Peyer's patch (tissue), 4 donors: Measurements from ENCODE around the gene RECK. TPM values are rescaled to one million over a fixed set of nuclear protein-coding genes. Genes with fewer than 3 reads are reported as not detected.

ENCODE experiments used
- DNase-seq, 3 donors: peaks; one replicate each; pipeline ENCODE4 v3.0.0-alpha.2; 2017 to 2019
- H3K27ac ChIP-seq, 4 donors: fragments of 200-600 bp; sonication (generic); one replicate each; pipeline ENCODE4 v1.5.1; 2016 to 2019
- H3K27me3 ChIP-seq, 2 donors: fragments of 200-600 bp; sonication (generic); one replicate each; pipeline ENCODE4 v1.5.1; 2019
- H3K36me3 ChIP-seq, 3 donors: fragments of 200-600 bp; sonication (generic); one replicate each; pipeline ENCODE4 v1.5.1; 2016 to 2019
- H3K4me1 ChIP-seq, 4 donors: fragments of 200-600 bp; sonication (generic); one replicate each; pipeline ENCODE4 v1.5.1; 2016 to 2019
- H3K4me3 ChIP-seq, 4 donors: fragments of 200-600 bp; sonication (generic); 1 replicate in 3 of 4; 2 replicates in 1 of 4; pipeline ENCODE4 v1.5.1; 2016 to 2019; ENCODE audit warnings: mild to moderate bottlenecking in 1 of 4
- H3K9me3 ChIP-seq, 4 donors: fragments of 200-600 bp; sonication (generic); one replicate each; pipeline ENCODE4 v1.5.1; 2016 to 2019; ENCODE audit warnings: mild to moderate bottlenecking in 1 of 4
- CTCF ChIP-seq, 6 experiments: fragments of 450-650 bp in 4 of 6; fragments of 200-600 bp in 2 of 6; sonication (generic) in 1 of 6; IDR thresholded peaks; one replicate each; pipeline ENCODE4 v1.5.1; 2017 to 2019; ENCODE audit warnings: antibody characterized with exemption in 6 of 6, mild to moderate bottlenecking in 3 of 6, moderate library complexity in 1 of 6
- POLR2A ChIP-seq, 2 donors: fragments of 450-650 bp; IDR thresholded peaks; one replicate each; pipeline ENCODE4 v1.5.1; 2017; ENCODE audit warnings: antibody characterized with exemption in 2 of 2, mild to moderate bottlenecking in 2 of 2, moderate library complexity in 2 of 2
- total RNA-seq, 4 donors: library from RNA; depleted of rRNA; stranded (reverse); fragments of >200 nt; gene quantifications; one replicate each; pipeline ENCODE4 v1.1.0, GENCODE V29; 2016

Gene RECK
- total RNA-seq, 4 donors from 2014 or later, result 1.9 to 8.3 (median 5.9) TPM

- Histone ChIP-seq H3K36me3 (no peaks in the 10 kb centered on the region), H3K9me3 (no peaks in the 10 kb centered on the region), H3K27ac (peak overlapping the region; percentile 79 to 85 (median 82)), H3K4me1 (peaks cover 9 to 70% (median 24%) of the 10 kb centered on the region in 4 donors), H3K27me3 (no peaks in the 10 kb centered on the region), H3K4me3 (peak overlapping the region; percentile 9 to 38 (median 28))
- TF ChIP-seq CTCF (IDR thresholded peaks at IDR 0.05) (peak in 1 of 6 experiments; percentile 4), POLR2A (IDR thresholded peaks at IDR 0.05) (no peak)
- no peak for DNase-seq
Observed at GRCh38 chr9:36142510-36143244, 106.0 kb downstream of the RECK start.

- H3K27ac ChIP-seq, result peak overlapping the region; percentile 79 to 85 (median 82)
- no peaks in the 10 kb centered on the region for H3K27me3 ChIP-seq
- H3K9me3 ChIP-seq, result no peaks in the 10 kb centered on the region
- TF ChIP-seq CTCF (IDR thresholded peaks at IDR 0.05), result no peak
- H3K36me3 ChIP-seq, result no peaks in the 10 kb centered on the region
- peak overlapping the region; percentile 9 to 38 (median 28) for H3K4me3 ChIP-seq
- no peak for DNase-seq
- H3K4me1 ChIP-seq, result peaks cover 9 to 71% (median 29%) of the 10 kb centered on the region in 4 donors
Observed at GRCh38 chr9:36143245-36143641, 106.5 kb downstream of the RECK start.

GRCh38 chr9:36144309-36145232, 107.9 kb downstream of the RECK start:
- peaks cover 9 to 71% (median 42%) of the 10 kb centered on the region in 4 donors for H3K4me1 ChIP-seq
- DNase-seq, result peak; percentile 21 to 67 (median 67)
- H3K9me3 ChIP-seq, result no peaks in the 10 kb centered on the region
- H3K27ac ChIP-seq, result peak overlapping the region in 2 of 4 donors; percentile 79 to 80
- TF ChIP-seq POLR2A (IDR thresholded peaks at IDR 0.05) (no peak), CTCF (IDR thresholded peaks at IDR 0.05) (no peak)
- peak overlapping the region in 2 of 4 donors; percentile 36 to 41 for H3K4me3 ChIP-seq
- no peaks in the 10 kb centered on the region for H3K36me3 ChIP-seq
- no peaks in the 10 kb centered on the region for H3K27me3 ChIP-seq

GRCh38 chr9:36145970-36146369, 109.3 kb downstream of the RECK start:
- H3K9me3 ChIP-seq, result no peaks in the 10 kb centered on the region
- no peaks in the 10 kb centered on the region for H3K36me3 ChIP-seq
- peak overlapping the region in 2 of 4 donors; percentile 79 to 80 for H3K27ac ChIP-seq
- H3K4me3 ChIP-seq, result no peak overlapping the region
- TF ChIP-seq CTCF (IDR thresholded peaks at IDR 0.05) (no peak), POLR2A (IDR thresholded peaks at IDR 0.05) (no peak)
- peaks cover 9 to 72% (median 39%) of the 10 kb centered on the region in 4 donors for H3K4me1 ChIP-seq
- no peaks in the 10 kb centered on the region for H3K27me3 ChIP-seq
- DNase-seq, result peak in 1 of 3 donors; percentile 2

- Histone ChIP-seq H3K9me3 (no peaks in the 10 kb centered on the region), H3K27ac (peak overlapping the region in 1 of 4 donors; percentile 1), H3K36me3 (no peaks in the 10 kb centered on the region), H3K4me1 (peaks cover 9 to 74% (median 45%) of the 10 kb centered on the region in 4 donors), H3K27me3 (no peaks in the 10 kb centered on the region), H3K4me3 (no peak overlapping the region)
- TF ChIP-seq POLR2A (IDR thresholded peaks at IDR 0.05), result no peak
- no peak for TF ChIP-seq CTCF (IDR thresholded peaks at IDR 0.05)
- DNase-seq, result no peak
Observed at GRCh38 chr9:36146651-36147050, 109.9 kb downstream of the RECK start.
